HEK293 (cell line): ENCODE results near the gene NUCB1.

Source experiments
- CTCF ChIP-seq: fragments of 450-650 bp; formaldehyde crosslinking; IDR thresholded peaks from 2 replicates; pipeline ENCODE4 v1.5.1; 2016; ENCODE audit warnings: missing biosample characterization, missing genetic modification characterization
- ELK4 ChIP-seq: IDR thresholded peaks from 2 replicates; pipeline ENCODE4 v1.6.1; 2011; ENCODE audit warnings: mild to moderate bottlenecking, low read depth, low read length, borderline replicate concordance
- TRIM28 ChIP-seq: IDR thresholded peaks from 2 replicates; pipeline ENCODE4 v1.6.1; 2011; ENCODE audit warnings: low read length, control low read depth, borderline replicate concordance
- ZNF280C ChIP-seq: fragments of 450-650 bp; formaldehyde crosslinking; IDR thresholded peaks from 2 replicates; pipeline ENCODE4 v1.5.1; 2016; ENCODE audit warnings: missing biosample characterization, missing genetic modification characterization
- ZNF302 ChIP-seq: fragments of 450-650 bp; formaldehyde crosslinking; IDR thresholded peaks from 2 replicates; pipeline ENCODE4 v1.5.1; 2016; ENCODE audit warnings: missing biosample characterization, missing genetic modification characterization, low read depth
- ZNF37A ChIP-seq: fragments of 450-650 bp; IDR thresholded peaks from 2 replicates; pipeline ENCODE4 v1.5.1; 2018; ENCODE audit warnings: missing biosample characterization, missing genetic modification characterization
- ZNF530 ChIP-seq: fragments of 450-650 bp; formaldehyde crosslinking; IDR thresholded peaks from 2 replicates; pipeline ENCODE4 v1.5.1; 2016; ENCODE audit warnings: low read depth, missing biosample characterization, missing genetic modification characterization
- ZNF621 ChIP-seq: fragments of 450-650 bp; formaldehyde crosslinking; IDR thresholded peaks from 2 replicates; pipeline ENCODE4 v1.5.1; 2017; ENCODE audit warnings: missing biosample characterization, missing genetic modification characterization
- ZSCAN18 ChIP-seq: fragments of 450-650 bp; formaldehyde crosslinking; IDR thresholded peaks from 2 replicates; pipeline ENCODE4 v1.5.1; 2016; ENCODE audit warnings: missing biosample characterization, missing genetic modification characterization

GRCh38 chr19:48896191-48896720, 3.9 kb upstream of the NUCB1 start:
- TF ChIP-seq CTCF (no peak), ZNF530 (no peak), ZNF37A (tag by site-specific recombination) (no peak), TRIM28 (no peak), ZNF302 (tag by site-specific recombination) (no peak), ZNF280C (tag by site-specific recombination) (no peak), ELK4 (no peak), ZNF621 (tag by site-specific recombination) (no peak), ZSCAN18 (tag by site-specific recombination) (no peak)
